DOHH2 (cell line): ENCODE results near the gene AANAT.

Experiments used
- EZH2phosphoT487 ChIP-seq: fragments of 200-600 bp; sonication (generic); IDR thresholded peaks from 2 replicates; pipeline ENCODE4 v1.6.1; 2017; ENCODE audit warnings: borderline replicate concordance, mild to moderate bottlenecking, antibody characterized with exemption, low read length, moderate library complexity, mixed read lengths
- TF ChIP-seq, protein P1 (sequence below): fragments of 200-600 bp; sonication (generic); IDR thresholded peaks from one replicate; pipeline ENCODE4 v1.5.1; 2014; ENCODE audit warnings: antibody characterized with exemption, mild to moderate bottlenecking, low read depth, low read length; ENCODE audit not compliant: poor library complexity, severe bottlenecking

DNA sequence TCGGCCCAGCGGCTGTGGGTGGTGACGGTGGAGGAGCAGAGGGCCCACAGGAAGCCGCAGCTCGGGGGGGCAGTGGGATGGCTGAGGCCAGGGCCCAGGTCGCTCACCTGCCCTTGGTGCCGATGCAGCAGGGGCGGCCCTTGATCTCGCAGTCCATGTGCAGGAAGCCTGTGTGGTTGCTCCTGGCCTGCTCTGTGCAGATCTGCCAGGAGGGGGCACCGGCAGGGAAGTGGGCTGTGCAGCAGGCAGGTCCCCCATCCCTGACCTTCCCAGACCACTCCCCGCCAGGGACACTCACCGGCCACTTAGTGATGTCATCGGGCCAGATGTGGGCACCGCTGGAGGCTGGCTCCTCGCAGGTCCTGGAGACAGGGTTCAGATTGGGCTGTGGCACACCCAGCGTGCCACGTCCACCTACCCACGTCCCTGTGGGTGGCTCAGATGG is 6.2 kb downstream of the AANAT start:
- TF ChIP-seq, protein P1, sequence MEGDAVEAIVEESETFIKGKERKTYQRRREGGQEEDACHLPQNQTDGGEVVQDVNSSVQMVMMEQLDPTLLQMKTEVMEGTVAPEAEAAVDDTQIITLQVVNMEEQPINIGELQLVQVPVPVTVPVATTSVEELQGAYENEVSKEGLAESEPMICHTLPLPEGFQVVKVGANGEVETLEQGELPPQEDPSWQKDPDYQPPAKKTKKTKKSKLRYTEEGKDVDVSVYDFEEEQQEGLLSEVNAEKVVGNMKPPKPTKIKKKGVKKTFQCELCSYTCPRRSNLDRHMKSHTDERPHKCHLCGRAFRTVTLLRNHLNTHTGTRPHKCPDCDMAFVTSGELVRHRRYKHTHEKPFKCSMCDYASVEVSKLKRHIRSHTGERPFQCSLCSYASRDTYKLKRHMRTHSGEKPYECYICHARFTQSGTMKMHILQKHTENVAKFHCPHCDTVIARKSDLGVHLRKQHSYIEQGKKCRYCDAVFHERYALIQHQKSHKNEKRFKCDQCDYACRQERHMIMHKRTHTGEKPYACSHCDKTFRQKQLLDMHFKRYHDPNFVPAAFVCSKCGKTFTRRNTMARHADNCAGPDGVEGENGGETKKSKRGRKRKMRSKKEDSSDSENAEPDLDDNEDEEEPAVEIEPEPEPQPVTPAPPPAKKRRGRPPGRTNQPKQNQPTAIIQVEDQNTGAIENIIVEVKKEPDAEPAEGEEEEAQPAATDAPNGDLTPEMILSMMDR = peak; percentile 69
- no peak for TF ChIP-seq EZH2phosphoT487
